ENCODE data around the gene DENND5B.
"Not testable (repeated sequence)": the region's sequence is repeated elsewhere in the genome, so short reads cannot be mapped to it uniquely, and the experiment has no call there.

DENND5B gene

GRCh38 chr12:31567029-31567428 is 23.9 kb downstream of the DENND5B start:
- ATAC-seq (replicated peaks; ENCODE audit: extremely low read depth, poor library complexity, severe bottlenecking) = no peak
- Mint-ChIP-seq H3K27me3 (peaks cover 31% of the 10 kb centered on the region), H3K4me1 (no peaks in the 10 kb centered on the region), H3K9me3 (no peaks in the 10 kb centered on the region), H3K27ac (ENCODE audit: low read depth) (no peak overlapping the region), H3K36me3 (ENCODE audit: insufficient read depth) (no peaks in the 10 kb centered on the region), H3K4me3 (no peak overlapping the region)
- DNase-seq (ENCODE audit: low spot score in 2 of 2) = no peak

GRCh38 chr12:31566547-31566946 is 24.4 kb downstream of the DENND5B start:
- ATAC-seq (replicated peaks; ENCODE audit: extremely low read depth, poor library complexity, severe bottlenecking) (no peak), DNase-seq (ENCODE audit: low spot score in 2 of 2) (no peak)
- H3K9me3 Mint-ChIP-seq = no peaks in the 10 kb centered on the region
- no peaks in the 10 kb centered on the region for H3K4me1 Mint-ChIP-seq
- peaks cover 31% of the 10 kb centered on the region for H3K27me3 Mint-ChIP-seq
- H3K36me3 Mint-ChIP-seq (ENCODE audit: insufficient read depth) = no peaks in the 10 kb centered on the region
- H3K27ac Mint-ChIP-seq (ENCODE audit: low read depth) = no peak overlapping the region
- H3K4me3 Mint-ChIP-seq = no peak overlapping the region

DNA sequence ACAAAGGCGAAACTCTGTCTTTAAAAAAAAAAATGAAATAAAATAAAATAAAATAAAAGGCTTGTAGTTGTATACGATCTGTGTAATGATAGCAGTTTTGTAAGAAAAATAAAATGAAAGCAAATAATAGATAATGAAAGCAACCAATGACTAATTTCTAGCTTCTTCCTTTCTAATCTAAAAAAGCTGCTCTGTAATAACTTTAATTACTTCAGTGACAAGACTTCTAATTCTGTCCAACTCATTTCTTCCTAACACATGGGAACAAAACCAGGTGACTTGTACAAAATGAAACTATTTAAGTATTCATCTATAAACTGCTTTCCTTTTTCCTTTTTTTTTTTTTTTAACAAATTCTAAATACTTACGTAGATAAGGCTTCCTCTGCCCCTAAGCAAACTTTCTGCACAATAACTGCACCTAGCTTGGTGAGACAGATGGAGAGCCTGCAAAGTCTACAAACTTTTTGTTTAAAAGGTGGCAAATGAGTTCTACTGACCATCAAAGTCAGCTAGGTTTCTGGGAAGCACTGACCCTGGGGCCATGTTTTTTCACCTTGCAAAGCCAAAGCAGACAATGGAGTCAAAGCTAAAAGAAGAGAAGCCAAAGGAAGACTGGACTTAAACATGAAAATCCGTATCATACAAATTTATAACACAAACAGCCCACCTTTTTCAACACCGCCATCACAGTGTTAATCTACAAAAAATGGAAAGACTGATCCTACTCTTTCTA is 28.2 kb downstream of the DENND5B start:
- Mint-ChIP-seq H3K27ac (ENCODE audit: low read depth) (no peak overlapping the region), H3K4me3 (no peak overlapping the region), H3K9me3 (no peaks in the 10 kb centered on the region), H3K27me3 (peaks cover 50% of the 10 kb centered on the region), H3K4me1 (no peaks in the 10 kb centered on the region), H3K36me3 (ENCODE audit: insufficient read depth) (no peaks in the 10 kb centered on the region)
- ATAC-seq (replicated peaks; ENCODE audit: extremely low read depth, poor library complexity, severe bottlenecking) (no peak), DNase-seq (ENCODE audit: low spot score in 2 of 2) (no peak)

GRCh38 chr12:31560516-31560915 is 30.4 kb downstream of the DENND5B start:
- H3K27me3 Mint-ChIP-seq = peaks cover 48% of the 10 kb centered on the region
- no peaks in the 10 kb centered on the region for H3K36me3 Mint-ChIP-seq (ENCODE audit: insufficient read depth)
- no peak for ATAC-seq (replicated peaks; ENCODE audit: extremely low read depth, poor library complexity, severe bottlenecking)
- H3K4me1 Mint-ChIP-seq = no peaks in the 10 kb centered on the region
- no peak for DNase-seq (ENCODE audit: low spot score in 2 of 2)
- no peak overlapping the region for H3K27ac Mint-ChIP-seq (ENCODE audit: low read depth)
- no peak overlapping the region for H3K4me3 Mint-ChIP-seq
- no peaks in the 10 kb centered on the region for H3K9me3 Mint-ChIP-seq

- ATAC-seq (replicated peaks; ENCODE audit: extremely low read depth, poor library complexity, severe bottlenecking) = no peak
- DNase-seq (ENCODE audit: low spot score in 2 of 2) = no peak
- no peak overlapping the region for H3K4me3 Mint-ChIP-seq
- peaks cover 5% of the 10 kb centered on the region for H3K9me3 Mint-ChIP-seq
- no peaks in the 10 kb centered on the region for H3K4me1 Mint-ChIP-seq
- peaks cover 50% of the 10 kb centered on the region for H3K27me3 Mint-ChIP-seq
- no peak overlapping the region for H3K27ac Mint-ChIP-seq (ENCODE audit: low read depth)
- no peaks in the 10 kb centered on the region for H3K36me3 Mint-ChIP-seq (ENCODE audit: insufficient read depth)
These were observed 32.4 kb downstream of the DENND5B start for GRCh38 chr12:31558521-31558920.

DNA sequence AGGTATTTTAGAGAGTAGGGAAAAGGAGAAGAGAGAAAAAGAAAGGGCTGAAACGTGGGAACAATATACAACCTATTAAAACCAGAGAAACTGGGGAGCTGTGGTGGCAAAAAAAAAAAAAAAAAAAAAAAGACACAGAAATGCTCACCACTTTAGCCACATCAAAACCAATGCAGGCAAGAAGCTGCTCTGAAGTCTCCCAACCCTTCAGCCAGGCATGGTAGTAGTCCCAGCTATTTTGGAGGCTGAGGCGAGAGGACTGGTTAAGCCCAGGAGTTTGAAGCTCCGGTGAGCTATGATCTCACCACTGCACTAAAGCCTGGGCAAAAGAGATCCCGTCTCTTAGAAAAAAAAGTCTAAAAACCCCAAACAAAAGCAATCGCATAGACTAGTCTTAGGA is 33.2 kb downstream of the DENND5B start:
- DNase-seq (ENCODE audit: low spot score in 2 of 2) (no peak), ATAC-seq (replicated peaks; ENCODE audit: extremely low read depth, poor library complexity, severe bottlenecking) (no peak)
- Mint-ChIP-seq H3K36me3 (ENCODE audit: insufficient read depth) (peaks cover 2% of the 10 kb centered on the region), H3K4me1 (no peaks in the 10 kb centered on the region), H3K4me3 (no peak overlapping the region), H3K27ac (ENCODE audit: low read depth) (no peak overlapping the region), H3K9me3 (peaks cover 10% of the 10 kb centered on the region), H3K27me3 (peaks cover 59% of the 10 kb centered on the region)

GRCh38 chr12:31555466-31555865 is 35.5 kb downstream of the DENND5B start:
- H3K27ac Mint-ChIP-seq (ENCODE audit: low read depth); H3K36me3 Mint-ChIP-seq (ENCODE audit: insufficient read depth); H3K4me3 Mint-ChIP-seq; H3K4me1 Mint-ChIP-seq; ATAC-seq (replicated peaks; ENCODE audit: extremely low read depth, poor library complexity, severe bottlenecking); DNase-seq (ENCODE audit: low spot score in 2 of 2): not testable (repeated sequence)
- peaks cover 10% of the 10 kb centered on the region for H3K9me3 Mint-ChIP-seq
- H3K27me3 Mint-ChIP-seq = peaks cover 56% of the 10 kb centered on the region

DNA sequence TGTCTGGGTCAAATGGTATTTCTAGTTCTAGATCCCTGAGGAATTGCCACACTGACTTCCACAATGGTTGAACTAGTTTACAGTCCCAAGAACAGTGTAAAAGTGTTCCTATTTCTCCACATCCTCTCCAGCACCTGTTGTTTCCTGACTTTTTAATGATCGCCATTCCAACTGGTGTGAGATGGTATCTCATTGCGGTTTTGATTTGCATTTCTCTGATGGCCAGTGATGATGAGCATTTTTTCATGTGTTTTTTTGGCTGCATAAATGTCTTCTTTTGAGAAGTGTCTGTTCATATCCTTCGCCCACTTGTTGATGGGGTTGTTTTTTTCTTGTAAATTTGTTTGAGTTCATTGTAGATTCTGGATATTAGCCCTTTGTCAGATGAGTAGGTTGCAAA is 40.3 kb downstream of the DENND5B start:
- H3K36me3 Mint-ChIP-seq (ENCODE audit: insufficient read depth); H3K27ac Mint-ChIP-seq (ENCODE audit: low read depth); DNase-seq (ENCODE audit: low spot score in 2 of 2); H3K4me3 Mint-ChIP-seq; ATAC-seq (replicated peaks; ENCODE audit: extremely low read depth, poor library complexity, severe bottlenecking); H3K4me1 Mint-ChIP-seq: not testable (repeated sequence)
- Mint-ChIP-seq H3K27me3 (peaks cover 26% of the 10 kb centered on the region), H3K9me3 (peaks cover 10% of the 10 kb centered on the region)

DNA sequence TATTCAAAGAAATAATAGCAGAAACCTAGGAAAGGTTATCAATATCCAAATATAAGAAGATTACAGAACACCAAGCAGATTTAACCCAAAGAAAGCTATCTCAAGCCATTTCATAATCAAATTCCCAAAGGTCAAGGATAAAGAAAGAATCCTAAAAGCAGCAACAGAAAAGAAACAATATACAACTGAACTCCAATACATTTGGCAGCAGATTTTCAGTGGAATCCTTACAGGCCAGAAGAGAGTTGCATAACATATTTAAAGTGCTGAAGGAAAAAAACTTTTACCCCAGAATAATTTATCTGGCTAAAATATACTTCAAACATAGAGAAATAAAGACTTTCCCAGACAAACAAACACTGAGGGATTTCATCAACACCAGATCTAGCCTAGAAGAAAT is 54.3 kb downstream of the DENND5B start:
- DNase-seq (ENCODE audit: low spot score in 2 of 2) = no peak
- no peak overlapping the region for H3K4me3 Mint-ChIP-seq
- no peaks in the 10 kb centered on the region for H3K36me3 Mint-ChIP-seq (ENCODE audit: insufficient read depth)
- no peak for ATAC-seq (replicated peaks; ENCODE audit: extremely low read depth, poor library complexity, severe bottlenecking)
- H3K9me3 Mint-ChIP-seq = no peaks in the 10 kb centered on the region
- no peaks in the 10 kb centered on the region for H3K4me1 Mint-ChIP-seq
- peaks cover 84% of the 10 kb centered on the region for H3K27me3 Mint-ChIP-seq
- no peak overlapping the region for H3K27ac Mint-ChIP-seq (ENCODE audit: low read depth)

- peaks cover 53% of the 10 kb centered on the region for H3K27me3 Mint-ChIP-seq
- no peaks in the 10 kb centered on the region for H3K36me3 Mint-ChIP-seq (ENCODE audit: insufficient read depth)
- no peak overlapping the region for H3K27ac Mint-ChIP-seq (ENCODE audit: low read depth)
- no peak overlapping the region for H3K4me3 Mint-ChIP-seq
- no peak for DNase-seq (ENCODE audit: low spot score in 2 of 2)
- no peaks in the 10 kb centered on the region for H3K4me1 Mint-ChIP-seq
- no peaks in the 10 kb centered on the region for H3K9me3 Mint-ChIP-seq
- ATAC-seq (replicated peaks; ENCODE audit: extremely low read depth, poor library complexity, severe bottlenecking) = no peak
These were observed 57.5 kb downstream of the DENND5B start for GRCh38 chr12:31533470-31533869.

DNA sequence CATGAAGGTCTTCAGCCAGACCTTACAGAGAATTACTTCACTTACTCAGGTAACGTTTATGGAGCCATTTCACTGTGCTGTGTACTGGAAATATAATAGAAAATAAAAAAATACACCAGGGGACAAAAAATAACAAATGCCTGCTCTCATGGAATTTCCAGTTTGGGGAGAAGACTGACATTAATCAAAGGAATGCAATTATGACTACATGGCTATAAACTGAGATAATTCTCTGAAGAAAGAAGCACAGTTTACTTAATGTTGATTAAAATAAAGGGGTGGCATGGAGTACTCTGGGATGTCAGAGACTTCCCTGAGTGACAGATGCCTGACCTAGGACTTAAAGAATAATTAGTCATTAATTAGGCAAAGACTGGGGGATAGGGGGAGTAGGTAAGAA is 59.0 kb downstream of the DENND5B start:
- DNase-seq (ENCODE audit: low spot score in 2 of 2) = no peak
- H3K27ac Mint-ChIP-seq (ENCODE audit: low read depth) = no peak overlapping the region
- H3K27me3 Mint-ChIP-seq = peaks cover 44% of the 10 kb centered on the region
- H3K4me1 Mint-ChIP-seq = no peaks in the 10 kb centered on the region
- no peaks in the 10 kb centered on the region for H3K36me3 Mint-ChIP-seq (ENCODE audit: insufficient read depth)
- H3K4me3 Mint-ChIP-seq = no peak overlapping the region
- no peak for ATAC-seq (replicated peaks; ENCODE audit: extremely low read depth, poor library complexity, severe bottlenecking)
- no peaks in the 10 kb centered on the region for H3K9me3 Mint-ChIP-seq

DNA sequence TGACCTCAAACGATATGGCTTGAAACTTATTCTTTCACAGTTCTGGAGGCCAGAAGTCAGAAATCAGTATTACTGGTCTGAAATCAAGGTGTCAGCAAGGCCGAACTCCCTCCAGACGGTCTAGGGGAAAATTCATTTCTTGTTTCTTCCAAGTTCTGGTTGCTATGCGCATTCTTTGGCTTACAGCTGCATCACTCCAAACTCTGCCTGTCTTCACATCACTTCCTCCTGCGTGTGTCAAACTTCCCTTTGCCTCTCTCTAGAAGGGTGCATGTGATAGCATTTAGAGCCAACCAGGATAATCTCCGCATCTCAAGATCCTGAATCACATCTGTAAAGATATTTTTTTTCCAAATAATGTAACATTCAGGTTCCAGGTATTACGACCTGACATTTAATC is 62.8 kb downstream of the DENND5B start:
- no peaks in the 10 kb centered on the region for H3K9me3 Mint-ChIP-seq
- H3K27ac Mint-ChIP-seq (ENCODE audit: low read depth) = no peak overlapping the region
- no peak overlapping the region for H3K4me3 Mint-ChIP-seq
- H3K4me1 Mint-ChIP-seq = no peaks in the 10 kb centered on the region
- no peak for ATAC-seq (replicated peaks; ENCODE audit: extremely low read depth, poor library complexity, severe bottlenecking)
- H3K27me3 Mint-ChIP-seq = peaks cover 31% of the 10 kb centered on the region
- H3K36me3 Mint-ChIP-seq (ENCODE audit: insufficient read depth) = no peaks in the 10 kb centered on the region
- no peak for DNase-seq (ENCODE audit: low spot score in 2 of 2)

GRCh38 chr12:31527083-31527482 is 63.9 kb downstream of the DENND5B start:
- peaks cover 22% of the 10 kb centered on the region for H3K27me3 Mint-ChIP-seq
- H3K27ac Mint-ChIP-seq (ENCODE audit: low read depth) = no peak overlapping the region
- H3K9me3 Mint-ChIP-seq = no peaks in the 10 kb centered on the region
- H3K4me3 Mint-ChIP-seq = no peak overlapping the region
- H3K36me3 Mint-ChIP-seq (ENCODE audit: insufficient read depth) = no peaks in the 10 kb centered on the region
- H3K4me1 Mint-ChIP-seq = no peaks in the 10 kb centered on the region
- no peak for DNase-seq (ENCODE audit: low spot score in 2 of 2)
- ATAC-seq (replicated peaks; ENCODE audit: extremely low read depth, poor library complexity, severe bottlenecking) = no peak
